Endometrium (tissue), 2 donors: Measurements from ENCODE around the gene ROS1.

ENCODE experiments used
- FAIRE-seq: peaks from 2 replicates; lab custom pipeline; 2012; peaks lifted over from hg19 to GRCh38; lab: Jason Lieb, UNC
- donor health status: control.
- donor health status: control.

Gene ROS1

DNA sequence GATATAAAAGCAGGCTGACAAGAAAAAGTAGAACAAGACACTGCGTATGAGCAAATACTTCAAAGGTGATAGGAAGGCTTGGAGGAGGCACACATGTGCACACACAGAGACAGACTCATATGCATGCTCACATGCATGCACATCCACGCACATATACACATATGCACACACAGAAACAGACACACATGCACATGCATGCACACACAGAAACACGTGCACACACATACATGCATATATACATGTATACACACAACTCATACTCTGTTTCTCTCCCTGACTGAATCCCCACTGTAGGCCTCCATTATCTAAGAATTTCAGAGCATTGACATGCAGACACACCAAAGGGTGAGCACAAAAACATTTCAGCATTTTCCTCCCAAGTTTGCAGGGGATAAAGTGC, 116.7 kb downstream of the ROS1 start:
- no peak for FAIRE-seq

DNA sequence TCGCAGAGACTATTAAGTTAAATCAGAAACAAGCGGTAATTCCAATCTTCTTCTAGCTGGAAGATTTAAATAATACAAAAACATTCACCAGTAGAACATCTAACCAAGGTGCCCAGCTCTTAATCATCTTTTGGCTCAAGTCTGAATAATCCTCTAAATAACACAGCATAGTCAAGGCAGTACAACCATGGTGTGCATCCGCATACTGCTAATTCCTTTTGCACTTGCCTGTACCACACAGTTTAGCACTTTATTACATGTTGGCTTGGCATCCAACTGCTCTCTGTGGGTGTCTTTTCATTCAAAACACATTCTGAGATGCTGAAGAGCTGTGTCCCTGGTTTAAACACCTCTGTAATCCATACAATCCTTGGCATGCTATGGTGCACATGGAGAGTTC, 118.1 kb downstream of the ROS1 start:
- FAIRE-seq, result no peak

DNA sequence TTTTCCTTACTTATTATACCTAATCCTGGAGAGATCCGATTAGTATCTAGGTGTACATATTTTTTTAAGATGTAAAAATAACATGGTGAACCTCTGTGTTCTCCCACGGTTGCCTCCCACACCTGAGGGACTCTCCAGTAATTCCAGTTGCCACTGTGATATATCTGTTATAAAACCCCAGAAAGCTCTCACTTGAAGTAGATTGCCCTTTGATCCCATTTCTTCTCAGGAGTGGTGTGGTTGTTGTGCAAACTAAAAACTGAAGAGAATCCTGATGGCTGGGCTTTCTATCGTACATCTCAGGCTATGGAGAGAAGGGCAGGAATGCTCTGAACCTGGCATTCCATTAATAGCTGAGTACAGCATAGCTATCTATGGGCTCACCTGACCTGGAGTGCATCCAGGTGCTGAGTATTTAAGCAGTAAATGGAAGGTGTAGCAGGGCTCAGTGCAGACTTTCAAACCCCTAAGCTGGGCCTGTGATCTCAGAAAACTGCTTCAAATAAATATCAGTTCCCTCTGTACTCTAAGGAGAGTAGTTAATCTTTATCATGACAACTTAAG, 119.4 kb downstream of the ROS1 start:
- FAIRE-seq, result no peak

DNA sequence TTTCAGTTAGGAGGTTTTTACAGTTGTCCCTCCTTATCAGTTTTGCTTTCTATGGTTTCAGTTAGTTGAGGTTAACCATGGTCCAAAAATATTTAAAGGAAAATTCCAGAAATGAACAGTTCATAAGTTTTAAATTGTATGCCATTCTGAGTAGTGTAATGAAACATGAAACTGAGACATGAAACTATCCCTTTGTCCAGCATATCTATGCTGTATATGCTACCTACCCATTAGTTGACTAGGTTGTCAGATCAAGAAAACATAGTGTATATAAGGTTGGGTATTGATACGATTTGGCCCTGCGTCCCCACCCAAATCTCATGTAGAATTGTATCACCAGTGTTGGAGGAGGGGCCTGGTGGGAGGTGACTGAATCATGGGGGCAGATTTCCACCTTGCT, 121.3 kb downstream of the ROS1 start:
- no peak for FAIRE-seq

DNA sequence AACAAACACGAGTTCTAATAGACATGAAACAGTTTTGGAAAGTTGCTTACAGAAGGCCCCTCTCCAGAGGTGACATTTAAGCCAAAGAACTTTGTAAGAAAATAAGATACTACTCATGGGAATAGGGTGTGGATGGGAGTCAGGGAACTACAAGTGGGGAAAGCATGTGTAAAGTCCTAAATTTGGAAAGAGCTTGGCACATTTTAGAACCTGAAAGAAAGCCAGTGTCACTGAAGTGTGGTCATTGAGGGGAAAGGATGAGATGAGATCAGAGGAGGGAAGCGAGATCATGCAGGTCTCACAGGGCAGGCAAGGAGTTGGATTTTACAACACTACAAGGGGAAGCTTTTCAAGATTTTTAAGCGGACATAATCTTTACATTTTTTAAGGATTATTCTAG, 122.4 kb downstream of the ROS1 start:
- no peak for FAIRE-seq

DNA sequence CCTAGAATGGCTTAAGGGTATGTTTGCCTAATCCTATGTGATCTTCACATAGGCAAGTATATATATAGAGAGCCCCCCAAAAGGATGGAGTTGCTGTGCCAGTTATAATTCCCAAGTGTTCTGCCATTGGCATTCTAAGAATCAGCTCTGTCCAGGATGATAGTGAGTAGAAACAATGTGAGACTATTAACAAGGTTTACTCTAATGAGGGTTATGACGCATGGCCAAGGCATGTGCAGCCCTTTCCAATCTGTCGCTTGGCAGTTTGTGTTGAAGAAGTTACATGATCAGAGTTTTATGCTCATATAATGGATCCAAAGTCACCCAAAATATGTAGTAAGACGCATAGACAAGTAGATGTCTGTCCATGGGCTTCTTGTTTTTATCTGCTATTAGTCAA, 126.8 kb downstream of the ROS1 start:
- FAIRE-seq, result no peak

DNA sequence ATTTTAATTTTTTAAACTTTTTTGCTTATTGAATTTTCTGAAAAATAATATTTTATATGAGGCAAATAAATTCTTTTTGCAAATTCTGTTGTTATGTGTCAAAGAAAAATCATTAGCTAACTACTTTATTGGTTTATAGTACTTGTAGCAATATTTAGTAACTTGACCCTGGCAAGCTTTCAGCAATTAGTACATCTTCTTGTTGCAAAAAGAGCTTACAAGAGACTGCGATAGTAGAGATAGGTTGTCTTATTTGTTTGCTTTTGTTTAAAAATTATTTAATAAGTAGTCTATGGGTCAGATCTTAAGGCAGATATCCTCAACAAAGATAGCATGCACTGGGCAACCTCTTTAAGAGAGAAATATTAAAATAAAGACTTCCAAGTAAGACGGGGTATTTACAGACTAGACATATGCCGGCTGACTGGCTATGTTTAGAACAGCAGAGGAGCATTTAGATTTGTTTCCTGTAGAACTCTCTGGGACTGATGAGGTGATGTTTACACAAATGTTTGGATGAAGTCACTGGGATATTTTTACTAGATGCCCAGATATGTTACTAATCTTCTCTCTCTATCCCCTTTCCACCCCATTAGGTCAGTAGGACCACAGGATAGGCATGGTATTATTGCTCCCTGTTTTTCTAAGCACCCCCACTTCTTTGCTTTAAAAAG, 135.4 kb downstream of the ROS1 start:
- no peak for FAIRE-seq

DNA sequence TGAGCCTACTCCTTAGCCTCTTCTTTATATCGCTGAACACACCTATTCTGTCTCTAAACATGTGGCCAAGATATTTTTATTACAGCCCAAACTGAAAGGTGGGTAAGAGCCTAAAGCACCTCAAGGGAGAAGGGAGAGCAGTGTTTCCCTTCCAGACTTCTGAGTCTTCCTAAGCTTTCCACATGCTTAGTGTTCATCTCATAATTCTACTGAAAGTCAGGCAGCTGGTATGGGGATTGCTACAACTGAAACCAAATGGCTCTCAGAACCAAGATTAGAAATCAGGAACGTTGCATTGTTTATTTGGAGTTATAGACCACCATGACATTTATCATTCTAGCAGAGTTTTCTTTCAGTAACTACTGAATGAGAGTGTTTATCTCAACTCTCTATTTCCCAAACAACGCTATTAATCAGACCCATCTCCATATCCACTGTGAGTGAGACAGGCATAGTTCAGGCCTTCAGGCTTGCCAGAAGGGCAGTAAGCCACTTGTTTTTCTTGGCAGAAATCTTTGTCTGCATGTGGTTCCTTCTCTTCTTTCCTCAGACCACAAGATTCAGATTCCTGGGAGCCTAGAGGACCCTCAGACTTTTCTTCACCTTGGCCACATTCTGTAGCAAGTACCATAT, 137.5 kb downstream of the ROS1 start:
- no peak for FAIRE-seq

DNA sequence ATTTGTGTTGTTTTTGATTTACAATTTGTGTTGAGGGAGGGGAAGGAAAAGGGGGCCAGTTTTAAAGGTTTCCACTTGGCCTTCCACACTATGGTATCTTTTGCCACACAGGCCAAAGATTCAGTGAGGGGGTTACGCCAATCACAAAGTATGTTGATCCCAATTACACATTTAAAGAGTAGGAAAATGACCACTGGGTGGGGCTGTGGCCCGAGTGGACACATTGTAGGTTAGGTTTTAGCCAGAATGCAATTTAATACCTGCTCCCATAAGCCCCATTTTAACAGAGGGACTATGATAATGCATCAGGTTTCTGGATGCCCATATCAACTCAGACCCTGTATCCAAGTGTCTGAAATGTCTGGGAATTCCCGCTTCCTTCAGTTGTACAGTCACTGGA, 144.8 kb downstream of the ROS1 start:
- no peak for FAIRE-seq

DNA sequence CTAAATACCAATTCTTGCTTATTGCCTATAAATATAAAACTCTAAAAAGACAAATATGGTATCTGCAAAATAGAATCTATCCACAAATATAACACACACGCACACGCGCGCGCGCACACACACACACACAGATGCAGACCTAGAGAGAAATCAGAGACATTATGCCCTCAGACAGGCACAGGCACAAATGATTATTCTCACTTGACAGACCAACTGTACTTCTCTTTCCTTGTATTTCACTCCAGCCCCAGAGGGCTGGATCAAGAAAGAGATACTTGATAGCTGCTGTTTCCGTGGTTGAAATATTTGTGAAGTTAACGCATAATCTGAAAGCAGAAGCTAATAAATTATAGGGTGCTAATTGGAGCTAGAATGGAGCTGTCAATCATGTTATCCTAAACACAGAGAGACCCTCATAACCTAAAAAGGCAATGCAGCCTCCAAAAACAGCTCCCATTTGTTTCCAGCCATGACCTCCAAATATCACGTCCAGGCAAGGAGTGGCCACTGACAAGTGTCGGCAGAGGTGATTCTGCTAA, 148.9 kb downstream of the ROS1 start:
- no peak for FAIRE-seq

DNA sequence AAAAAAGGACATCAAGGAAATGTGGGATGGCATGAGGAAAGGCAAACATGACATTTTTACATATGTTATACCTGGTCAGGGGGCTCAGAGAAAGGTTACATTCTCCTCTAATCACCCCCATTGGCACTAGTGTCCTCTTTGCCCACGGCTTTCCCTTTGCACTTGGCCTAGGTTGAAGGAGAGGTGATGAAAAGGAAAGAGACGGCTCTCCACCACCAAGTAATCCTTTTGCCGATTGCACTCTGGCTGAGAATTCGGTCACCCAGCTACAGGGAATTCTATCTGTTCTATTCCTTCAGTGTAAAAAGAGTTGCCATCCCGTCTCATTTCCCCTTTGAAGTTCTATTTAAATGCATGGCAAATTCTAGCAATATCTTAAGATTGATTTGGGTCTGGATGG, 150.0 kb downstream of the ROS1 start:
- no peak for FAIRE-seq

DNA sequence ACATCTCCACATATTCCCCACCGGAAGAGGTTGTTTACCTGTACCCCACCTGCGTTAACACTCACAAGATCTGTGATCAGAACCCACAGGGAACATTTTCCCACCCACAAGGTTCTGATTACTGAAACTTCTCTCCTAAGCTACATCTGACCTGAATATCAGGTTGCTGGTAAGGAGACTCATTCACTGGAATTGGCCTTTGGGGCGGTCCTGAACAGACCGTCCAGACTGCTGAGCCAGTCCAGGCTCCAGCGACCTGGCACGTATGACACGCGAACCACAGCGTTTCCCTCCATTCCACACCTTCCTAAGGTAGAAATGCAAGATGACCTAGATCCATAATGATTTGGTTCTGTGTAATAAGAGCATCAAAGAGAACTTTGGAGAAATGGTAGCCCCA, 150.5 kb downstream of the ROS1 start:
- no peak for FAIRE-seq

DNA sequence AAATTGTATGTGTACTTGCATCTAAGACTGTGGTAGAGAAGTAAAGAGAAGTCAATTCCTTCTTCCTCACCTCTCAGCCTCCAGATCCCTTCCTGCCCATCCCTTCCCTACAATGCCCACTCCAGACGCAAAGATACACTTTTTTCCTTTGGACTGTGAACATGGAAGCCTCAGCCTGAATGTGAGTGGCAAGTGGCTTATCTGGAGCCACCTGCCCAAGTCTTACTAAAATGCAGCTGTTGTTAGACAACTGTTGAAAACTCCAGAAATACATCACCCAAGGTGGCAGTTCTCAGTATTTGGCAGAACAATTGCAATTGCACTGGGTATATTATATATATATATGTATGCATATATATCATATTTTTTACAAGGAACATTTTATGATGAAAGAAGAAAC, 152.9 kb downstream of the ROS1 start:
- no peak for FAIRE-seq

DNA sequence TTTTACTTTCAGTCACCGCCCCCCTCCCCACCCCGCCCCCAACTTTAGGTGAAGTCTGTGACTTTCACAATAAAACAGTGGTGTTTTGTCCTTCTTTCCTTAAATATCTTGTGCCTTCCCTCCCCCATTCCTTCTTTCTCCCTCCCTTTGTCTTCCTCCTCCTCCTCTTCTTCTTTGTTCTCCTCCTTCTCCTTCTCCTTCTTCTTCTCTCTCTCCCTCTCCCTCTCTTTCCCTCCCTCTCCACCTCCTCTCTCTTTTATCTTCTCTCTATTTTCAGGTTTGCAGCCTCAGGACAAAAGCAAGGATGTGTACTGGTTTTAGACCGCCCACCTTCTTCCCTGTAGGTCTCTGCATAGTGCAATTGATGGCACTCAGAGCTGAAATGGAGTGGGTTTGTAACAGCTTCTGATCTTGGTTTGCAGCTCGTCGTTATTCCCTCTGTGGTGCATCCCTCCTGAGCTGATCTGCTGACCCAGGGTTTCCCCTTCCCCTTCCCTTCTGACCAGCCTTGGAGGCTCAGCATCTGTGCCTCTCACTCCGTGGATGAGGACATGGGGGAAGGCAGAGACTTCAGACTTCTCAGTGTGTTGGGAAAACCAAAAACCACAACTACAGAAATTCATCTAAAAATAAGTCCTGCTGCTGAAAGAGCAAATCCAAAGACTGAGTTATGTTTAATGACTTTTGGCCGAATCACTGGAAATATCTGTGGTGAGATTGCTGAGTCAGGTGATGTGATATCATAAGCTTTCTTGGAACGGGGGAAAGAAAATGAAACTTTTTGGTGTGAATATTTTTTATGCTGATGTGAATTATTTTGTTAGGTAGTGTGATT, 153.5 kb downstream of the ROS1 start:
- no peak for FAIRE-seq

DNA sequence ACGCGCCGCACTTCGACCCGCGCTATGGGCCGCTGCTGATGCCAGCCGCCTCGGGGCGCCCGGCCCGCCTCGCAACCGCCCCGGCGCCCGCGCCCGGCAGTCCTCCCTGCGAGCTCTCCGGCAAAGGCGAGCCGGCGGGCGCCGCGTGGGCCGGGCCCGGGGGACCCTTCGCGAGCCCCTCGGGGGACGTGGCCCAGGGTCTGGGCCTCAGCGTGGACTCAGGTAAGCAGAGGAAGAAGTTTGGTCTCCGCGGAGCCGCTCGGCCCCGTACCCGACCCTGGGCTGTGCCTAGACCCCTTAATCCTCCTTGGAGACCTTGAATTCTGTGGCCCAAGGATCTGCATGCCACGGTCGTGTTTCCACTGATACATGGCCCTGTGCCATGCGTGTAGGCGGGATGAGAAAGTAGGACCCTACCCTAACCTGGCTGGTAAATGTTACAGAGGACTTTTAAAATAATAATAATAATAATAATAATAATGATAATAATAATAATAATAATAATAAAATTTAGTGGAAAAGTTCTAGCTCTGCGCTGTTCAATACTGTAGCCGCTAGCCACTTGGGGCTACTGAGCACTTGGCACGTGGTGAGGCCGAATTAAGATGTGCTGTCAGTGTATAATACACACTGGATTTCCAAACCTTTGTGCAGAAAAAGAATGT, 154.8 kb downstream of the ROS1 start:
- no peak for FAIRE-seq

DNA sequence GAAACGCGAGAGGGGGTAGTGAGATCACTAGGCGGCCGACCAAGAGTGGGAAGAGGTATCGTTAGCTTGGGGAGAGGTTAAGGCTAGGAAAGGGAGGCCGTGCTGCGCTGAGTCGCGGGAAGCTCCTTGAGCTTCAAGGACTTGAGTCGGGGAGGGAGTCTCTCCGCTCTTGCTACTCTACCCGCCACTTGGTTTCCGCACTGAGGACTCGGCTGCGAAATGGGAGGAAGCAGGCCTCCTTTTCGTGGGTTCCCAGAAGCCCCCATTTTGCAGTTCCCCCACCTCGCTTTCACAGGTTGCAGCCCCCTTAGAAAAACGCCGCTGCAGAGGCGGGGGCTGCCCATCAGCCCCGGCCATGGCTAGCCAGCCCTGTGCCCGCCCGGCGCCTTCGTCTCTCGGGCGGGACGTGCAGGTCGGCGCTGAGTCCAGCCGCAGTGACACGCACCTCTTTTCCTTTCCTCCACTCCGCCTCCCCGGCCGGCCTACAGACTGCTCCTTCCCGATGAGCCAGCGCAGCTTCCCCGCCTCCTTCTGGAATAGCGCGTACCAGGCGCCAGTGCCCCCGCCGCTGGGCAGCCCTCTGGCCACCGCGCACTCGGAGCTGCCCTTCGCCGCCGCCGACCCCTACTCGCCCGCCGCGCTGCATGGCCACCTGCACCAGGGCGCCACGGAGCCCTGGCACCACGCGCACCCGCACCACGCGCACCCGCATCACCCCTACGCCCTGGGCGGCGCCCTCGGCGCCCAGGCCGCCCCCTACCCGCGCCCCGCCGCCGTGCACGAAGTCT, 155.5 kb downstream of the ROS1 start:
- no peak for FAIRE-seq

DNA sequence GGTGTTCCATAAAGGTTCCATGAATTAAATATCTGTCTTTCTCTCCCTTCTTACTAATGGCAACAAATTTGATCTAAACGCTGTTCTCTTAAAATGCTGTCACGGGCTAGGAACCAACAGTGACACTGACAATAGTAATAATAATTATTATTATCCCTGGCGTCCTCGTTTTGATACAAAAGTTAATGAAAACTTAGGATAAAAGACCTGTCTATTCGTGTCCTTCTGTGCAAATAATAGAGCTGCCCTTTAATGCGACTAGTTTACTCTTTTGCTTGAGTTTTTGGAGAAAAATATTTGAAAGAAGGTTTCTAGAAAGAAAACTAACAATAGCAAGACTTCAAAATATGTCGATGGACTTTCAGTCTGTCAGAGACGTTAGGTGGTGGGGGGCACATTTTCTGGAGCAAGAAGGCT, 156.1 kb downstream of the ROS1 start:
- no peak for FAIRE-seq

DNA sequence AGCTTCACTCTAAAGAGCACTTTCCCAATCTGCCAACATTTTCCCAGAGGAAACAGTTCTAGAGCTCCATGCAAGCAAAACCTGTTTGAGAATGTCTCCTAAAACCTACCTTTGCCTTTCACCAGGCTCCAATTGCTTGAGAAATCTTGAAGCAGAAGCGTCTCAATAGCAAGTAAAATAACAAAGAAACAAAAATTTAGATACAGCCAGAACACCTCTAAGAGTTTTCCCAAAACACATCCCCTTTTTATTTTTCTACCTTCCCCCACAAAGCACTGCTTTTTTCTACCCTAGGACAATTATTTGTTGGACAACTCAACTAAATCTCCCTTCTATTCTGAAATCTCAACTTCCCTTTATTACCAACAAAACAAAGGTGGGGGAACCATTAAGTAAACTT, 156.8 kb downstream of the ROS1 start:
- FAIRE-seq, result no peak

DNA sequence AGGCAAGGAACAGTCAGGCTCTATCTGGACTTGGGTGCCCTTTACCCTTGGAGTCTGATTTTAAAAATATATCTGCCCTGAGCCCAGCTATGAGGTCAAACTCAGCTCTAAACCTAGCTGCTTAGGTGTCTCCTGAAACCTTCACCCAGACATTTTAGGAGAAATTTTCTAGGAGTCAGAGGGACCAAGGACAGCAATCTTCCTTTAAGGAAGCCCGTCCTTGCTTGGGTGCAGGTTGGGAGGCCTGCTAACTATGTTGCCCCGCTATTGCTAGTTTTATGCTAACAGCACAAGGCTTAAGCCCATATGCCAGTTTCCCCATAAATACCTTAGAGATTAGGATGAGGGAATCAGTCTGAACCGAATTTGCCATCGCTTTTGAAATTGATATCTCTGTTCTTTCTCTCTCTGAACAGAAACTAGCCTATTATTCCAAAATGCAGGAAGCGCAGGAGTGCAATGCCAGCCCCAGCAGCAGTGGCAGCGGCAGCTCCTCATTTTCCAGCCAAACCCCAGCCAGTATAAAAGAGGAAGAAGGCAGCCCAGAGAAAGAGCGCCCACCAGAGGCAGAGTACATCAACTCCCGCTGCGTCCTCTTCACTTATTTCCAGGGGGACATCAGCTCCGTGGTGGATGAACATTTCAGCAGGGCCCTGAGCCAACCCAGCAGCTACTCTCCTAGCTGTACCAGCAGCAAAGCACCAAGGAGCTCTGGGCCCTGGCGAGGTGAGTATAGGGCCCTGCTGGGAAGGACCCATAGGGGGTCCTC, 157.8 kb downstream of the ROS1 start:
- FAIRE-seq, result no peak

DNA sequence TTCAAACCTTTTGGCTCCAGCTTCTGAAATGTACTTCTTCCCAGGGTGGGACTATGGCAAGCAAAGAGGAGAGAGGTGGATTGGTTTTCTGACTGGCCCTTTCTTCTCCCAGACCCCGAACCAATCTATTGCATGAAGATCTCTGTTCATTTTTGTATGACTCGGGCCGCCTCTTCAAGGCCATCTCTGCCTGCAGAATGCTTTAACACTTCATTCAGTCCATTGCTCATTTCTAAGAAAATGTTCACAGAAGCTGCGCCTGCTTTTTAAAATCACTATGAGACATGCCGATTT, 158.7 kb downstream of the ROS1 start:
- no peak for FAIRE-seq
